HCT116 (cell line): ENCODE measurements around the gene FAM221B. TPM values are rescaled to one million over a fixed set of nuclear protein-coding genes. Genes with fewer than 3 reads are reported as not detected.

Experiments used
- ATAC-seq: fragments of 200-7000 bp; cut with Tn5 transposase; 2 replicates; pipeline ENCODE4 v1.9.1; 2020; ENCODE audit warnings: mild to moderate bottlenecking, moderate library complexity
- BruUV-seq: library from RNA; stranded (reverse); fragments of 400-500 nt; replicated peaks from 2 replicates; lab custom pipeline; 2021; lab: Mats Ljungman, UMichigan
- CTCF ChIA-PET: fragments of 300-600 bp; sonication (Branson Sonifier 250); formaldehyde crosslinking; loops from one replicate; lab custom pipeline; 2021; ENCODE audit warnings: antibody characterized with exemption; lab: Charles Lee
- POLR2A ChIA-PET: fragments of 300-600, 350-600 bp; sonication (Branson Sonifier 250); formaldehyde crosslinking; loops from one replicate; lab custom pipeline; 2021; ENCODE audit warnings: antibody characterized with exemption; lab: Charles Lee
- RAD21 ChIA-PET, 2 experiments: fragments of 300-600 bp; sonication (Branson Sonifier 250); formaldehyde crosslinking; loops; one replicate each; lab custom pipeline; 2023; ENCODE audit warnings: low total read pairs in 2 of 2; ENCODE audit not compliant: uncharacterized antibody in 2 of 2, unreplicated experiment in 2 of 2, low non-redundant PET in 1 of 2; lab: Charles Lee
- DNase-seq: peaks from one replicate; pipeline ENCODE4 v3.0.0-alpha.2; 2010; ENCODE audit warnings: low read depth, low spot score
- H2AFZ ChIP-seq: fragments of 200-600 bp; shearing (Covaris generic), sonication (generic); 2 replicates; pipeline ENCODE4 v1.6.1; 2017; ENCODE audit warnings: low read depth, mixed run types, mixed read lengths, antibody characterized with exemption, low read length; ENCODE audit not compliant: poor library complexity, severe bottlenecking
- H3K27ac ChIP-seq: 2 replicates; pipeline ENCODE4 v1.5.1; 2012; ENCODE audit warnings: low read depth, low read length
- H3K27me3 ChIP-seq: fragments of 200-600 bp; sonication (generic); 2 replicates; pipeline ENCODE4 v1.6.1; 2016; ENCODE audit warnings: mixed run types, low read length, mixed read lengths; ENCODE audit not compliant: insufficient read depth
- H3K36me3 ChIP-seq, 2 experiments: fragments of 200-500 bp in 1 of 2; fragments of 200-600 bp in 1 of 2; sonication (Bioruptor generic) in 1 of 2; sonication (generic) in 1 of 2; 2 replicates each; pipeline versions ENCODE4 v1.5.1 to v1.6.1; 2014 to 2016; ENCODE audit warnings: low read length in 2 of 2, inconsistent platforms in 1 of 2, mixed read lengths in 1 of 2, mixed run types in 1 of 2; ENCODE audit not compliant: insufficient read depth in 2 of 2, control insufficient read depth in 1 of 2
- H3K4me1 ChIP-seq, 2 experiments: fragments of 200-600 bp in 1 of 2; sonication (generic) in 1 of 2; 2 replicates each; pipeline versions ENCODE4 v1.5.1 to v1.6.1; 2012 to 2017; ENCODE audit warnings: low read length in 2 of 2, inconsistent platforms in 1 of 2, mild to moderate bottlenecking in 1 of 2, mixed read lengths in 1 of 2, mixed run types in 1 of 2, moderate library complexity in 1 of 2; ENCODE audit not compliant: insufficient read depth in 2 of 2, control insufficient read depth in 1 of 2
- H3K4me2 ChIP-seq: fragments of 200-600 bp; sonication (generic); 2 replicates; pipeline ENCODE4 v1.6.1; 2017; ENCODE audit warnings: mixed run types, low read length, mixed read lengths
- H3K4me3 ChIP-seq, 2 experiments: fragments of 200-600 bp in 1 of 2; sonication (generic) in 1 of 2; replicated peaks in 1 of 2; 2 replicates each; pipeline ENCODE4 v1.5.1; 2011 to 2016; ENCODE audit warnings: low read length in 2 of 2, control low read depth in 1 of 2, low read depth in 1 of 2, mild to moderate bottlenecking in 1 of 2, mixed read lengths in 1 of 2, mixed run types in 1 of 2
- H3K79me2 ChIP-seq: fragments of 200-600 bp; sonication (generic); 2 replicates; pipeline ENCODE4 v1.6.1; 2017; ENCODE audit warnings: mild to moderate bottlenecking, mixed run types, low read length, moderate library complexity, mixed read lengths; ENCODE audit not compliant: insufficient read depth
- H3K9ac ChIP-seq: fragments of 200-600 bp; sonication (generic); 2 replicates; pipeline ENCODE4 v1.6.1; 2016; ENCODE audit warnings: low read length, mixed read lengths
- H3K9me2 ChIP-seq: fragments of 200-600 bp; sonication (generic), shearing (Covaris generic); 2 replicates; pipeline ENCODE4 v1.6.1; 2017; ENCODE audit warnings: mixed run types, mild to moderate bottlenecking, moderate library complexity; ENCODE audit not compliant: insufficient read depth
- H3K9me3 ChIP-seq, 2 experiments: fragments of 200-500 bp in 1 of 2; fragments of 200-600 bp in 1 of 2; sonication (Bioruptor generic) in 1 of 2; sonication (generic) in 1 of 2; 2 replicates each; pipeline ENCODE4 v1.6.1; 2014 to 2017; ENCODE audit warnings: low read length in 2 of 2, mixed read lengths in 2 of 2, inconsistent platforms in 1 of 2, low read depth in 1 of 2, mild to moderate bottlenecking in 1 of 2, mixed run types in 1 of 2, moderate library complexity in 1 of 2; ENCODE audit not compliant: control insufficient read depth in 1 of 2, insufficient read depth in 1 of 2
- H4K20me1 ChIP-seq: fragments of 200-600 bp; sonication (generic), shearing (Covaris generic); 2 replicates; pipeline ENCODE4 v1.6.1; 2017; ENCODE audit warnings: mixed run types, mild to moderate bottlenecking, moderate library complexity; ENCODE audit not compliant: insufficient read depth
- CEBPB ChIP-seq: IDR thresholded peaks from 2 replicates; pipeline ENCODE4 v1.6.1; 2012; ENCODE audit warnings: low read depth
- FOSL1 ChIP-seq: IDR thresholded peaks from 2 replicates; pipeline ENCODE4 v1.6.1; 2012; ENCODE audit warnings: low read depth
- JUND ChIP-seq: IDR thresholded peaks from 2 replicates; pipeline ENCODE4 v1.6.1; 2012
- SP1 ChIP-seq: IDR thresholded peaks from 2 replicates; pipeline ENCODE4 v1.6.1; 2012; ENCODE audit warnings: low read depth
- TCF7L2 ChIP-seq: IDR thresholded peaks from 2 replicates; pipeline ENCODE4 v1.7.0; 2011; ENCODE audit warnings: borderline replicate concordance, inconsistent platforms; ENCODE audit not compliant: insufficient read depth, insufficient read length; ENCODE audit errors: extremely low read depth
- intact Hi-C: fragments of 100-400 bp; cut with micrococcal nuclease; formaldehyde crosslinking; loops from 2 replicates; pipeline ENCODE4 v1.10.0; 2022
- total RNA-seq: library from RNA; stranded (reverse); gene quantifications from one replicate; pipeline ENCODE4 v1.2.1, GENCODE V29; 2021; ENCODE audit not compliant: unreplicated experiment
- TF ChIP-seq, protein P1 (sequence below): IDR thresholded peaks from 2 replicates; pipeline ENCODE4 v1.6.1; 2012; ENCODE audit warnings: low read depth

Gene FAM221B
- total RNA-seq, 1 experiment from 2014 or later, result not detected

DNA sequence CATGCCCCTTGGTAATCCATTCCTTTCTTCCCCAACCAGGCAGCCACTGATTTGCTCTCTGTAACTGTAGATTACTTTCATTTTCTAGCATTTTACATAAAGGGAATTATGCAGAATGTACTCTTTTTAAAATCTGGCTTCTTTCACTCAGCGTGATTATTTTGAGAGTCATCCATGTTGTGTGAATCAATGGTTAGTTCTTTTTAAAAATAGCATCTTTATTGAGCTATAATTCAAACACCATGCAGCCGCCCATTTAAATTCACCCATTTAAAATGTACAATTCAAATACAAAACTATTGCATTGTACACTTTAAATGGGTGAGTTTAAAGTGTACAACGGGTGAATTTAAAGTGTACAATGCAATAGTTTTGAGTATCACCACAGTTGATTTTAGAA is 44.0 kb upstream of the FAM221B start (continued):
- TF ChIP-seq, protein P1, sequence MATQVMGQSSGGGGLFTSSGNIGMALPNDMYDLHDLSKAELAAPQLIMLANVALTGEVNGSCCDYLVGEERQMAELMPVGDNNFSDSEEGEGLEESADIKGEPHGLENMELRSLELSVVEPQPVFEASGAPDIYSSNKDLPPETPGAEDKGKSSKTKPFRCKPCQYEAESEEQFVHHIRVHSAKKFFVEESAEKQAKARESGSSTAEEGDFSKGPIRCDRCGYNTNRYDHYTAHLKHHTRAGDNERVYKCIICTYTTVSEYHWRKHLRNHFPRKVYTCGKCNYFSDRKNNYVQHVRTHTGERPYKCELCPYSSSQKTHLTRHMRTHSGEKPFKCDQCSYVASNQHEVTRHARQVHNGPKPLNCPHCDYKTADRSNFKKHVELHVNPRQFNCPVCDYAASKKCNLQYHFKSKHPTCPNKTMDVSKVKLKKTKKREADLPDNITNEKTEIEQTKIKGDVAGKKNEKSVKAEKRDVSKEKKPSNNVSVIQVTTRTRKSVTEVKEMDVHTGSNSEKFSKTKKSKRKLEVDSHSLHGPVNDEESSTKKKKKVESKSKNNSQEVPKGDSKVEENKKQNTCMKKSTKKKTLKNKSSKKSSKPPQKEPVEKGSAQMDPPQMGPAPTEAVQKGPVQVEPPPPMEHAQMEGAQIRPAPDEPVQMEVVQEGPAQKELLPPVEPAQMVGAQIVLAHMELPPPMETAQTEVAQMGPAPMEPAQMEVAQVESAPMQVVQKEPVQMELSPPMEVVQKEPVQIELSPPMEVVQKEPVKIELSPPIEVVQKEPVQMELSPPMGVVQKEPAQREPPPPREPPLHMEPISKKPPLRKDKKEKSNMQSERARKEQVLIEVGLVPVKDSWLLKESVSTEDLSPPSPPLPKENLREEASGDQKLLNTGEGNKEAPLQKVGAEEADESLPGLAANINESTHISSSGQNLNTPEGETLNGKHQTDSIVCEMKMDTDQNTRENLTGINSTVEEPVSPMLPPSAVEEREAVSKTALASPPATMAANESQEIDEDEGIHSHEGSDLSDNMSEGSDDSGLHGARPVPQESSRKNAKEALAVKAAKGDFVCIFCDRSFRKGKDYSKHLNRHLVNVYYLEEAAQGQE, result no peak
- TF ChIP-seq TCF7L2 (no peak), CEBPB (no peak)

DNA sequence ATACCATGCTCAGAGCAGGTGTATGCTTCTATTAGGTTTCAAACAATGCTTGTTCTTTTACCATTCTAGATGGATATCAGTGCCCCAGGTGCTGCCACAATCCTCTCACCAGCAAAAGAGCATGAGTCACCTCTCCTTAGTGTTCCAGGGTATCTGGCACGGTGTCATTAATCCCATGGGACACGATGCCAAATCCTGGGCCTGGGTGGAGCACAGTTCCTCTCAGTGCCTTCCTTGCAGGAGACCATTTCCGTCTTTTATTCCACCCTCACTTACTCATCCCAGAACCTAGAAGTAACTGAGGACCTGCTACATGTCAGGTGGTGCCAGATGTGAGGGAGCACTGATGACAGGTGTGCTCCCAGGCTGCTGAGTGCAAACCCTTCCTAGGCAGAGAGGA is 43.0 kb upstream of the FAM221B start:
- ChIA-PET POLR2A (no interaction called here), CTCF (interaction anchor here (1.8 kb wide), 1 partner anchor 11 kb away, joined by 9 read pairs; no protein-coding TSS in a partner anchor), RAD21 (no interaction called here)
- intact Hi-C loops, result no loop called here
- Histone ChIP-seq H3K36me3 (no peaks in the 10 kb centered on the region), H3K4me2 (peak overlapping the region; percentile 28), H3K79me2 (no peaks in the 10 kb centered on the region), H3K4me3 (no peak overlapping the region), H3K9me2 (no peaks in the 10 kb centered on the region), H3K27ac (no peak overlapping the region), H3K9me3 (peaks cover 1 to 5% of the 10 kb centered on the region in 2 experiments; a peak in 1 of 4 replicates), H3K9ac (no peak overlapping the region), H2AFZ (no peak overlapping the region), H3K4me1 (peaks cover 3 to 6% of the 10 kb centered on the region in 2 experiments; a peak in 2 of 4 replicates), H3K27me3 (no peaks in the 10 kb centered on the region), H4K20me1 (no peaks in the 10 kb centered on the region)
- BruUV-seq, result no TSS peak
- TF ChIP-seq JUND, result peak; percentile 28; the same call in 1 of the 2 replicates
- no peak for TF ChIP-seq SP1
- TF ChIP-seq FOSL1, result peak; percentile 36; the same call in 1 of the 2 replicates
- ATAC-seq (peak; percentile 67), DNase-seq (no peak)
